ENCODE measurements around the gene MTMR4.
A peak's percentile ranks its signal among the peaks of the same experiment; 100 is the strongest.
"Not testable (repeated sequence)": the region's sequence is repeated elsewhere in the genome, so short reads cannot be mapped to it uniquely, and the experiment has no call there.

The MTMR4 gene

DNA sequence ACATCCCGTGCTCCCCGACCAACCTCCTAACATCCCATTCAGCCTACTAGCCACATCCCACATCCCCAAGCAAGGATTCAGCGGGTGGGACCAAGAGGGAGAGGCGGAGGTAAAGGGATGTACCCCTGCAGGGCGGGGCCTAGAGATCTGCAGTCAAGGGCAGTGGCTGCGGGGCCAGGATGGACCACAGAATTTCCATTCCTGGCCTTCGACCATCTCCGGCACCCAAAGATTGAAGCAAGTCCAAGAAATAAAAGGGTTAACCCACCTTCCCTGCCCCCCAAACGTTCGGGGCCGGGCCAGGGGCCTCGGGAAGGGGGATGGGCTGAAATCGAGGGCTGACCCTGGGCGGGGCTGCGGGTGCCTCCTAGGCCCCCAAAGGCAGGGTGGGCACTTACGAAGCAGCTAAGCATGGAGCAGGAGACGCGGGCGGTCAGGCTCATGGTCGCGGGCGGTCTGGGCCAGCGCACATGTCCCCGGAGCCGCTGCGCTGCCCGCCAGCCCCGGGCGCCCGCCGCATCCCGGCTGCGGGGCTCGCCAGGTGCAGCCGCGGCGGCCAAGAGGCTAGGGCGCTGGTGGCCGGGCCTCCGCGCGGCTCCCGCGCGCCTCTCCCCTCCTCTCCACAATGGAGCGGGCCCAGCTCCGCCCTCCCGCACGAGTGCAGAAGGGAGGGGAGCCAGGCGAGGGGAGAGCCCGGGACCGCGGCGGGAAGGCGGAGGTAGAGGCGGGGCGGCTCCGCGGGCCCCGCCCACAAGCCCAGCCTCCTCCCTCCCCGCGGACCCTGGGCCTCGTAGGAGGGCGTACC, at the start of gene MTMR4:
TSS of gene MTMR4 (minus strand) at position 674 of the 805 bp plus-strand sequence. CDS start at position 443, 231 bp downstream.
- peak; percentile 57 for DNase-seq (ENCODE audit: low read depth)

DNA sequence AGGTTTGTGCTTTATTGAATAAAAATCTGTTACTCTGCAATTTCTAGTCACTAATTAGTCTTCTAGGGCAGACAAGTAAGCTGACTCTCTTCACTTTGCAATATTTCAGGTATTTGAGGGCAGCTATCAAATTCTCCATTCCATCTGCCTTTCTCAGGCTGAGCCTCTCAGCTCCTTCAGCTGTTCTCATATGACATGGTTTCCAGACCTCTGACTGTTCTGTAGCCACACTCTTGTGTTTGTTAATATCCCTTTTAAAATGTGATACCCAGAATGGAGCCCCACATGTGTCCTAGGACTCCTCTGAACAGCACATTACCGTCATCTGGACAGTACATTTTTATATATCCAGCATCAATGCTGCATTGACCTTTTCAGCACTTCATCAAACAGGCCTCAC, 46.1 kb upstream of the MTMR4 start:
- no peak for DNase-seq (ENCODE audit: low read depth)

DNA sequence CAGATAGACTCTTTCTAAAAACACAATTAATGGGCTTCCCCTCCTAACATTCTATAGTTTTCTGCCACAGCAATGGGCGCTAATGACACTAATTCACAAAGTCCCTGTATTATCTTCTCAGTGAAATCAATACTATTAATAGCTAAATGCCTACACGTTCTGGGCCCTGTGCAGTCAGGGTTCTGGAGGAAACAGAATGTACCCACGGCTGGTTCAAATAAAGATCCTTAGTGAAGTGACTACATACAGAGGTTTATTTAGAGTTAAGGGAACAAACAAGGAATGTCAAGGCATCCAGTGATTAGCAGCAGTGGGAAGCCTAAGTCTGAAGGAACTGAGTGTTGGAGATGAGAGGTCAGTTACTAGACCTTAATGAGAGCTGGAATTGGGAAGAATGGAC, 43.5 kb upstream of the MTMR4 start:
- DNase-seq (ENCODE audit: low read depth): no peak

DNA sequence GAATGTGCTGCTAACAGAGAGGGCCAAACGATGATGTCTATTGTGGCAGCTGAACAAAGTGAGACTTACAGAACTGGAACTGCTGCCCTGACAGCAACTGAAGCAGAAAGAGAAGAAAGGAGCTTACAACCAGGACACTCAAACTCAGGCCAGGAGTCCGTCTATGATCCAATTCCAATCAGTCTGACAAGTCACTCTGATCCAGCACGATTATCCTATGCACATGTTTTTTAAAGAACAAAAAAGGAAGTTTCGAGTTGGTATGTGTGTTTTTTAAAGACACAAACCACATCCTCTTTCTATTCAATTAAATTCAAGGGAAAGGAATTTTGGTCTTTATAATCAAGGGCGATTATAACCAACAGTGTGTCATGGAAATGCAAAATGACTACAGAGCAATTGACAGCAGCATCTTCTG, 42.4 kb upstream of the MTMR4 start:
- DNase-seq (ENCODE audit: low read depth): no peak

DNA sequence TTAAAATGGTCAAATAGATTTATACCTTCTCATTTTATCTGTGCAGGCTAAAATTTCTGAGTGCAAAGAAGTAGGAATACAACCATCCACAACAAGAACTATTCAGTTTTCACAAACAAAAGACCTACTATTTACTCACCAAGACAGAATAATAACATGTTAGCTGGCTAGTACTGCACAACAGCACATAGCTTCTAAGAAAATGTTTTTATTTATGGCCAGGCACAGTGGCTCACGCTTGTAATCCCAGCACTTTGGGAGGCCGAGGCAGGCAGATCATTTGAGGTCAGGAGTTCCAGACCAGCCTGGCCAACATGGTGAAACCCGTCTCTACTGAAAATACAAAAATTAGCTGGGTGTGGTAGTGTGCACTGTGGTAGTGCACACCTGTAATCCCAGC, 40.7 kb upstream of the MTMR4 start:
- not testable (repeated sequence) for DNase-seq (ENCODE audit: low read depth)

DNA sequence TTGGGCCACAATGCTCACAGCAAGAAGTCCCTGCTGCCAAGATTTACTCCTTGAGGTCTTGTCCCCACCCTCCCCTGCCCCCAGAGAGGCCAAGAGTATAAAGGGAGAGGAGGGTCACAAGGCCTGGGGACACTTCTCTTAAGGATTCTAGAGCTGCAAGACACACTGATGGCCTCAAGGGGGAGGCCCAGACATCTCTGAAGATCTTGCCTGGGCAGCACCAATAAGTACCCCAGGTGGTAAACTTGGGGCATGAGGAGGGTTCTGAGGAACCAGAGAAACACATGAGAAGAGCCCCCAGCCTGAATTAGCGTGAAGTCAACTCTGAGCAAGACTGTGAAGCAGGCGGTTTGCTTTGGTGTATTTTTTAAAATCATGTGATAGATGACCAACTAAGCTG, 26.8 kb upstream of the MTMR4 start:
- no peak for DNase-seq (ENCODE audit: low read depth)

DNA sequence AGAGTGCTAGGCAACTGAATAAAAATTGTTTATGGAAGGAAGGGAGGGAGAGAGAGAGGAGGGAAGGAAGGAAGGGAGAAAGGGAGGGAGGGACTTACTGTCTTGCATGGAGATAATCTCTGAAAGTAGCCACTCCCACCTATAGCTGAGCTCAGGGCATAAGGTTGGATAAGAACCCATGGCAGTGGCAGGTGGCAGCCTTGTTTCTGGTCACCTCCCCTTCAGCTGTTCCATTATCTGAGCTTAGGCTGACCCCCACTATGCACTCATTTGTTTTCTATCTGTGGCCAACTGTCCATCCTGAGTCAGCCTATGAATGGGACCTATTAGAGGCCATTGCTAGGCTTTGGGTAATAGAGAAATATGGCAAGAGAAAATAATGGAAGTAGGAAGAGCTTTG, 25.3 kb upstream of the MTMR4 start:
- no peak for DNase-seq (ENCODE audit: low read depth)

DNA sequence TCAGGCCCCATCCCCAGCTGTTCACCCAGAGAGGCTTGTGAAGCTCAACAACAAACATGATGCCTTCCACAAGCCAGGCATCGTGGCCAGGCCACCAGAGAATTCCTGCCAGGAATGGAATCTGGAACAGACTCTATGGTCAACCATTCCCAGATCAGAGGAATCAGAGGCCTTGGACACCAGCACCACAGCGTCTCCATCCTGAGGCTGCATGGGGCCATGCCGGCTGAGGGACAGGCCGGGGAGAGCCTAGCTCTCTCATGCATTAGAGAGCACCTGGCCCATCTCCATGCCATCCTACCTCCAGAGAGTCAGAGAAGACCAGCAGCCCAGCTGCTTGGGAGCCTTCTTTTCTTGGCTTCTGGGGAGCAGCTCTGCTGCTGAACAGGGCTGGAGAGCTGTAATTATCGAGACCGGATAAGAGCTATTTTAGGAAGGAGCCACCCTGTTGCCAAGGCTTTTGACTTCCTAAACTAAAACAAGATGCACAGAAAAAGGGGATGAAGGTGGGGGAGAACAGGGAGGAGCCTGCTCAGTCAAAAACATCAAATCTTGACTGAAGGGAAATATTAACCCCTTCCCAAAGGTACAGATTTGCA, 24.5 kb upstream of the MTMR4 start:
- DNase-seq (ENCODE audit: low read depth): no peak

DNA sequence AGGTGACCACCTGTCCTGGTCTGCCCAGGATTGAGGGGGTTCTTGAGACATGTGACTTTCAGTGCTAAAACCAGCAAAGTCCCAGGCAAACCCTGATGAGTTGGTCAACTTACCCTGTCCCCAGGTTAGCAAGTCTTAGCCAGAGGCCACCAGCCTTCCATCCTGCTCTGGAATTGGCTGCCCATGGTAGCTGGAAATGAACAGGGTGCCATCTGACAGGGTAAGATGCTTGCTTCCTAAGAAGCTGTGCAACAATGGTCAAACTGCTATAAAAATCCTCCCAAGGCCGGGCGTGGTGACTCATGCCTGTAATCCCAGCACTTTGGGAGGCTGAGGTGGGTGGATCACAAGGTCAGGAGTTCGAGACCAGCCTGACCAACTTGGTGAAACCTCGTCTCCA, 22.8 kb upstream of the MTMR4 start:
- DNase-seq (ENCODE audit: low read depth): no peak

DNA sequence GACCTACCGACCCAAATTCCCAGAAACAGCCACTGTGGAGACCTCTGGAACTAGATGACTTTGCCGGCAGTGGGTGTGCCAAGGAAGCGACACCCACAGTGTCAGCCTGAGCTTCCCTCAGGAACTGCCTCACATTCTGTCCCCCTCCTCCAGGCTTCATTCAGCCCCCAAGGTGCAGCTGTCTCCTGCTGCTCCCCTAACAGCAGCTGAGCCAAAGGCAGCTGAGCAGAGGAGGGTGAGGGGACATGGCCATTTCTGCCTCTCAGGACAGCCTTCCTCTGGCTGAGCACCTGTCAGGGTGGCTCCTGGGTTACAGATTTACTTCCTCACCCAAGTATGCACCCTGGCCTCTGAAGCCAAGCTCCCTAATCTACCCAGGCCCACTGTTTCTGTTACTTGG, 22.1 kb upstream of the MTMR4 start:
- no peak for DNase-seq (ENCODE audit: low read depth)

DNA sequence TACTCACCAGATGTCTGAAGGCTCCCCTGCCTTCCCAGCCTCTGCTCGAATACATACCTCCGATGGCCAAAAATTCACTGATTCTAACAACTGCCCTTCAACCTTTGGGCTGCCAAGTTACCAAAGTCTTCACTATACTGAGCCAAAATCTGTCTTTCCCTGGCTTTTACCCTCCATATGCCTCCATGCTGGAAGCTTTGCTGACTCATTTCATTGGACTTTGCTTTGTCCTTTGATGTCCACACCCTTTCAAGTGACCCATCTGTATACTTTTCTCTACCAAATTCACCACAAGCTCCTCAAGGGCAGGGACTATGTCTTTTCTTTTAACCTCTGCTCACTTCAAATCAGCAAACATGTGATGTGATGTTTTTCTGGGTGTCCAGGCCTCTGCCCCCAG, 21.0 kb upstream of the MTMR4 start:
- DNase-seq (ENCODE audit: low read depth): no peak

DNA sequence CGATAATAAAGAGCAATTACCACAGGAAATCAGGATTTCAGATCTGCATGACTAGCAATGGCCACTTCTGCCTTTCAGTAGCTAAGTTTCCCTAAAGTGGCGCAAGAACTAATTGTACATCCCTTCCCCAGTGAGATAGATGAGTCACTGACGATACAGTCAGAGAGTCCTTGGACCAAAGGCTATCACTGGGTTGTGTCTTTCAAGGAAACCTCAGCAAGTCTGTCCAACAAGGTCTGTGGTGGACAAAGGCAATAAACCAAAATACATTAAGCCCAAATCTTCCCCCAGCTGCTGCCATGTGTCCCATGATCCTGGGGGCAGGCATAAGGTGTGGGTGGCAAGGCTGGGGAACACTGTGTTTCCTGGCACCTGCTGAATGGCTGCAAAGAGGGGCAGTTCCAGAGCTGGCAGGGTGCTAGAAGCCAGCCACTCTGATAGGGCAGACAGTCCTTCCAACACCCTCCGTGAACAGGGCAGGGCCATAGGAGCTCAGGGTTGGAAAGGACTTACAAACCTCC, 20.5 kb upstream of the MTMR4 start:
- DNase-seq (ENCODE audit: low read depth): no peak

DNA sequence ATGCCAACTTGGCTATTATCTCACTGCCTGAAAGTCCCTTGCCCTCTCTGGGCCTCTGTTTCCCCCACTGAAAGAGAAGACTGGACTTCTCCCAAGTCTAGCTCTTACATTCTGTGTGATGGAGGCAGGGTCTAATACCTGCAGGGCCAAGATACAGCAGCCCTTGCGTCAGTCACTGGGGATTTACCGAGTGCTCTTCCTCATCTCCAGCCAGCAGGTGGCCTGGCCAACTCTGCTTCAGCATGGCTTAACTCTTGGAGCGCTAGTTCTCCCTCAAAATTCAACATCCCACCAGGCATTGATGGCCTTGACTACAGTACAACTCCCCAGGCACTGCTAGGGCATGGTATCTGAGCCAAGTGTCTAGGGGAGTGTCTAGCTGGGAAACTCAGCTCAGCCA, 19.9 kb upstream of the MTMR4 start:
- DNase-seq (ENCODE audit: low read depth): no peak

DNA sequence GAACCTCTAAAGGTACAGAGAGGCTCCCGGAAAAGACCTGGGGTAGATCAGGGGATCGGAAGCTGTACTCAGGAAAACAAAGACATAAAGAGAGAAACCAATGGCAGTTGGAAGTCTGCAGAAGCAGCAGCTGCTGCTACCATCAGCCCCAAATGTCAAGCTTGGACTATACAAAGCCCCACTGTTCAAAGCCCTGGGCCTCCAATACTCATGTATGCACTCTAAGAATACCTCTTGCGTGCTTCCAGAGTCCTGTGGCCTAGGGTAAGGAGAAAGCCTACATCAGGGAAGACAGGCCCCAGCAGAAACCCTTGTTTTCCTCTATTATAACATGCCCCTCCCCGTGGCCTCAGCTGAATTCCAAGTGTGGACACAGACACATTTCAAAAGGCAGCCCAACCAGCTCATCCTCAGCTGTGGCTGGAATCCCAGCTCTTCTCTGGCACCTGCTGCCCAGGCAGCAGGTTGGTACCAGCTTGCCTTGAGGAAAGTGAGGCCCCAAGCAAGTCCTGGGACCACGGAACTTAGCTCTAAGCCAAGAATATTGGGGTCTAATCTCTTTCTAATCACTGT, 19.3 kb upstream of the MTMR4 start:
- no peak for DNase-seq (ENCODE audit: low read depth)

DNA sequence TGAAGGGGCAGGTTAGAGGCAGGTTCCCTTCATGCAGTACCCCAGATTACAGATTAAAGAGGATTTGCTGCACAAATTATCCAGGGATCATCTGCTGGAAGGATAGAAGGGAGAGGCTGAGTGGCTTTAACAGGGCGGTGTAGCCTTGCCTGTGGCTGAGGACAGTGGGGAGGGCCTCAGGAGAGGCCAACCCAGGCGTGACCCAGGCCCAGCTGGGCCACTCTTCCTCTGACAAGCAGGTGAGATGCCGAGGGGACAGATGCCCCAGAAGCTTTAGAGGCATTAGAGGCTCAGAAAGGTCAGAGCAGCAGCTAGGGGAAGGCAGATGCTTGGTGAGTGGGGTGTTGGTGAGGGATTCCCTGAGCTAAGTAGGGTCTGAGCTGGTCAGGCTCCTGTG, 18.1 kb upstream of the MTMR4 start:
- DNase-seq (ENCODE audit: low read depth): no peak

DNA sequence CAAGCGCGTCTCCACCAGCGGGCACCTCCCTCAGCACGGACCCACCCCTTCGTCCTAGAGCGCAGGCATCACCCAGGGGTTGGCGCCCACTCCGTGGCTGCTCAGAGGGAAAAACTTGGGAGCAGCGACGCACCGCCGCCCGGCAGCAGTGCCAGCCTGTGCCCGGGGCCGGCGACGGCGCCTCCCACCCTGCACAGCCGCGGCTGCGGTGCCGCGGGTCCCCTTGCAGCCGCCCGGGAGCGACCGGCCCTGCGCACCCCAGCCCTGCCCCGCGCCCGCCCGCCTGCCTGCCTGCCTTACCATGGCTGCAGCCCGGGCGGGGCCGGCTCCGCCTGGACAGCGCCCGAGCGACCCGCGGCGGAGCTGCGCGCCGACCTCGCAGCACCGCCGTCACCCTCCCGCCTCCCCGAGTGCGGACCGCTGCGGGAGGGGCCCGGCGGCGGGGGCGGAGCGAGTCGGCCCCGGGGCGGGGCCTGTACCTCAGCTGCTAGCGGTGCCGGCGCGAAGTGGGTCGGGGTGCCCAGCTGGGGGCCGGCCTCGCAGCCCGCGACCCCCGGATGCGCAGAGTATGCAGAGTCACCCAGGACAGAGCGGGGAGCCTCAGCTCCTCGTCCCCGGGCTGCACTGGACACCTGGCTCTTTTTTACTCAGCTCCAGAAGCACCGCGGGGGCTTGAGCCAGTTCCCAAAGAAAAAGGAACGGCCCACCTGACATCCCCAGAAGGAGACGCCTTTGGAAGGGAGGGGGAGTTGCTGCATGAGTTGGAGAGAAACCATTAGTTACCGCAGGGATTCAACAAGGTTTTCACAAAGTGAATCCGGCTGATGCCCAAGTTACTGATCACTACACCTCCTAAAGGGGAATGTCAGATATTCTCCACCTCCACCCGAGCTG, 17.5 kb upstream of the MTMR4 start:
- DNase-seq (ENCODE audit: low read depth): peak; percentile 36

DNA sequence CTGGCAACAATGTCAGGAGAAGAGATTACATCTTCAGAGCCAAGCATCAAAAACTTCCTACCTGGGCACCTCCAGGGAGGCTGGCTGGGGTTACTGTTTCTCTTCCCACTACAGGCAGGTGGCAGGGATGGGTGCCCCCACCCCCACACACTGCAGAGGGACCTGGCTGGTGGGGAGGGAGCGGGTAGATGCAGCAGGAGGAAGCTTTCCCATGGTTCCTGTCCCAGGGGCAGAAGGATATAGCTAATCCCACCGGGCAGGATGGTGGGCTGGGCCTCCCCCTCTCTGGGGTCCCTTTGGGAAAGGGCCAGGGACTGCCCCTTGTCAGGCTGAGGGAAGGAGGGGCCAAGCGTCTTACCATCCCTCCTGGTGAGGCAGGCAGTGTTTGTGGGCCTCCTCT, 16.7 kb upstream of the MTMR4 start:
- no peak for DNase-seq (ENCODE audit: low read depth)

DNA sequence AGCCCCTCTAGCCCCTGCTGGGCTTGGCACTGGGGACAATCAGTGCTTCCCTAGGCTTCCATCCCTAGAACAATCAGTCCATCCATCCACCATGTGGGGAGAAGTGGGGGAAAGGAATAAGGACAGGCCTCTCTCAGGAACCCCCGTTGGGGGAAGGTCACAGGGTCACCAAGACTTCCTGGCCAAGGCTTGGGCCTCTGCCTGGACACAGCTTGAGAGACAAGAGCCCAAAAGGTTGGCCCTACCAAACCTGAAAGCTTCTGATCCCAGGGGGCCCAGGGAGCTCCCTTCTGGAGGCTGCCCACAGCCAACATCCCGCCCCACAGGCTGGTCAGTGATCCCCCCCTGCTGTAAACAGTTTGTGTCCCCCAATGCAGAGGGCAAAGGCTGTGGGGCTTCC, 16.2 kb upstream of the MTMR4 start:
- DNase-seq (ENCODE audit: low read depth): no peak

DNA sequence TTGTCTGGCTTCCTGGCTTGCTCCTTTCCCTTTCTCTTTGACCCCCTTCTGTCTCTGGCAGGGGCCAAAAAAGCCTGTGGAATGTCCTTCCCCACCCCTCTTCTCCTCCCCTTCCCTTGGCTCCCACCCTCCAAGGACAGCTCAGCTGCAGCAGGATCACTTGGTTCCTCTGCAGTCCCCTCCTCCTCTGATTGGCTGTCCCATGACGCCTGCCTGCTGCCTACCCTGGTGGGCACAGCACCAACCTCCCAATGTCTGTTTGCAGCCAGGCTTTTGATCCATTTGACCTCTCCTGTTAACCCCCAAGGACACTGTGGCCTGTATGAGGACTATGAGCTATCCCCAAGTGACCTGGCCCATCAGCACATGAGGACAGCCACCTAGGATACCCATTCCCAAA, 14.8 kb upstream of the MTMR4 start:
- no peak for DNase-seq (ENCODE audit: low read depth)

DNA sequence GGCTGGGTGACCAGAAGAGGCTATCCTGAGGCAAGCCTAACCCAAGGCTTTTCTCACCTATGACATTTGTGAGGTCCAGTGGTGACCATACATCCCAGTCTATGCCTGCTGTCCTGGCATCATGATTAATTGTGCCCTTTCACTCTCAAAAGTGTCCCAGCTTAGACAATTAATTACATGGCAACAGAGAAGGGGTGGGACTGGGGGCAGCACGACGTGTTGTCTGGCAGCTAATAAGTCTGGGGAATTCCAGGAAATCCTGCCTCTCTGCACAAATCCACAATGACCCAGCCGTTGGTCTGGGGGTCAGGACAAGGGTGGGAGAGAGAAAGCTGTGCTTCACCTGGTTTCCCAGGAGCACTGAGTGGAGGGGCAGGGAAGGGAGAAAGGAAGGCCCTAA, 14.0 kb upstream of the MTMR4 start:
- no peak for DNase-seq (ENCODE audit: low read depth)

DNA sequence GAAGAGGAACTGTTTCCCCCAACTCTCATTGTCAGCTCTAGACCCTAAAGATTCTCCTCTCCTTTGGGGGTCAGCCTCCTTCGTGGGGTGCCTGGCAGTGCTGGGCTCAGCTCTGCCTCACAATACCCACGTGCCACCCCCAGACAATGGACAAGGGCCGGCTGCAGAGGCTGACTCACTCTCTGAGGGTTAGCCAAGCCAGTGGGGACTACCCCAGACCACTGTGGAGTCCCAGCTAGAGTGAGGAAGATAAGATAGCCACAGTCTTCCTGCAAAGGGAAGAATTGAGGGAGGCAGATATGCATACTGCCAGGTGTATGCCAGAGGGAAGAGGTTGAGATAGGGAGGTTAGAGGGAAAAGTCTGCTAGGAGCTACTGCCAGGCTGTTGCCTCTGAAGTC, 13.5 kb upstream of the MTMR4 start:
- DNase-seq (ENCODE audit: low read depth): no peak

DNA sequence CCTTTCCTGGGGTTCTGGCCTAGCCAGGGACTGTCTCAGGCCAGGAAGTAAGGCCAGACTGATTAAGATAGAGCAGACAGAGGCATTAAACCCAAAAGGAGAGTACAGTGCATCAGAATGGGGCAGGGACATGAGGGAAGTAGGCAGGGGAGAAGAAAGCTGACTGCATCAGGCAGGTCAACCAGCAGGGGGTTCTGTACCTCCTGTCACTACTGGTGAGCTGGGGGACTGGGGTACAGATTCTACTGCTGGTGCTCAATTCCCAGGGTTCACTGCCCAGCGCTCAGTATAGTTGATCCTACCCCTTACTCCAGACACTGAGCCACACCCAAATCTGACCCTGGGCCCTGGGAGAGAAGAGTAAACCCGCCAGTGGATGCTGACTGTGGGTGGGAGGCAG, 12.9 kb upstream of the MTMR4 start:
- no peak for DNase-seq (ENCODE audit: low read depth)
